Peyer's patch (tissue), 4 donors: ENCODE results near the gene ANKRD37. TPM values are rescaled to one million over a fixed set of nuclear protein-coding genes. Genes with fewer than 3 reads are reported as not detected.

Source experiments
- DNase-seq, 3 donors: peaks; one replicate each; pipeline ENCODE4 v3.0.0-alpha.2; 2017 to 2019
- H3K27ac ChIP-seq, 4 donors: fragments of 200-600 bp; sonication (generic); one replicate each; pipeline ENCODE4 v1.5.1; 2016 to 2019
- H3K27me3 ChIP-seq, 2 donors: fragments of 200-600 bp; sonication (generic); one replicate each; pipeline ENCODE4 v1.5.1; 2019
- H3K36me3 ChIP-seq, 3 donors: fragments of 200-600 bp; sonication (generic); one replicate each; pipeline ENCODE4 v1.5.1; 2016 to 2019
- H3K4me1 ChIP-seq, 4 donors: fragments of 200-600 bp; sonication (generic); one replicate each; pipeline ENCODE4 v1.5.1; 2016 to 2019
- H3K4me3 ChIP-seq, 4 donors: fragments of 200-600 bp; sonication (generic); 1 replicate in 3 of 4; 2 replicates in 1 of 4; pipeline ENCODE4 v1.5.1; 2016 to 2019; ENCODE audit warnings: mild to moderate bottlenecking in 1 of 4
- H3K9me3 ChIP-seq, 4 donors: fragments of 200-600 bp; sonication (generic); one replicate each; pipeline ENCODE4 v1.5.1; 2016 to 2019; ENCODE audit warnings: mild to moderate bottlenecking in 1 of 4
- POLR2A ChIP-seq, 2 donors: fragments of 450-650 bp; IDR thresholded peaks; one replicate each; pipeline ENCODE4 v1.5.1; 2017; ENCODE audit warnings: antibody characterized with exemption in 2 of 2, mild to moderate bottlenecking in 2 of 2, moderate library complexity in 2 of 2
- total RNA-seq, 4 donors: library from RNA; depleted of rRNA; stranded (reverse); fragments of >200 nt; gene quantifications; one replicate each; pipeline ENCODE4 v1.1.0, GENCODE V29; 2016
- TF ChIP-seq, protein P1 (sequence below), 6 experiments: fragments of 450-650 bp in 4 of 6; fragments of 200-600 bp in 2 of 6; sonication (generic) in 1 of 6; IDR thresholded peaks; one replicate each; pipeline ENCODE4 v1.5.1; 2017 to 2019; ENCODE audit warnings: antibody characterized with exemption in 6 of 6, mild to moderate bottlenecking in 3 of 6, moderate library complexity in 1 of 6

Gene ANKRD37
- total RNA-seq, 4 donors from 2014 or later, result 1.4 to 12.6 (median 8.7) TPM; not detected in 1

DNA sequence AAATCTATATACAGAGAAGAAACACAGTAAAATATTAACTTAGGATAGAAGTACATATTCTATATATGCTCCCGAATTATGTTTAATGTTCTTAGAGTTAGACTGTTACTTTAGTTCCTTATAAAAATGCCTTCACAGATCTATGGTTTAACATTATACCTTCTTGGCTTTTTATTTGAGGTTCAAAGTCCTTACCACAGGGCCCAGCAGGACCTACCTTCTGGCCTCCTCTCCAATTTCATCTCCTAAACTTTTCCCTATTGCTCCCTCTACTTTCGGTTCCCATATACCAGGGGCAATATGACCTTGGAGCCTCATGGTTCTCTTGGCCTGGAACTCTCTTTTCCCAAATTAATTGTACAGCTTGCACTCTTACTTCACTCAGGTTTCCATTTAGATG, 11.8 kb downstream of the ANKRD37 start:
- Histone ChIP-seq H3K4me1 (no peaks in the 10 kb centered on the region), H3K4me3 (no peak overlapping the region), H3K27ac (no peak overlapping the region), H3K27me3 (no peaks in the 10 kb centered on the region), H3K9me3 (no peaks in the 10 kb centered on the region), H3K36me3 (peaks cover 0 to 65% (median 0%) of the 10 kb centered on the region in 3 donors)
- TF ChIP-seq POLR2A (IDR thresholded peaks at IDR 0.05), result no peak
- TF ChIP-seq, protein P1, sequence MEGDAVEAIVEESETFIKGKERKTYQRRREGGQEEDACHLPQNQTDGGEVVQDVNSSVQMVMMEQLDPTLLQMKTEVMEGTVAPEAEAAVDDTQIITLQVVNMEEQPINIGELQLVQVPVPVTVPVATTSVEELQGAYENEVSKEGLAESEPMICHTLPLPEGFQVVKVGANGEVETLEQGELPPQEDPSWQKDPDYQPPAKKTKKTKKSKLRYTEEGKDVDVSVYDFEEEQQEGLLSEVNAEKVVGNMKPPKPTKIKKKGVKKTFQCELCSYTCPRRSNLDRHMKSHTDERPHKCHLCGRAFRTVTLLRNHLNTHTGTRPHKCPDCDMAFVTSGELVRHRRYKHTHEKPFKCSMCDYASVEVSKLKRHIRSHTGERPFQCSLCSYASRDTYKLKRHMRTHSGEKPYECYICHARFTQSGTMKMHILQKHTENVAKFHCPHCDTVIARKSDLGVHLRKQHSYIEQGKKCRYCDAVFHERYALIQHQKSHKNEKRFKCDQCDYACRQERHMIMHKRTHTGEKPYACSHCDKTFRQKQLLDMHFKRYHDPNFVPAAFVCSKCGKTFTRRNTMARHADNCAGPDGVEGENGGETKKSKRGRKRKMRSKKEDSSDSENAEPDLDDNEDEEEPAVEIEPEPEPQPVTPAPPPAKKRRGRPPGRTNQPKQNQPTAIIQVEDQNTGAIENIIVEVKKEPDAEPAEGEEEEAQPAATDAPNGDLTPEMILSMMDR (IDR thresholded peaks at IDR 0.05), result no peak
- no peak for DNase-seq

DNA sequence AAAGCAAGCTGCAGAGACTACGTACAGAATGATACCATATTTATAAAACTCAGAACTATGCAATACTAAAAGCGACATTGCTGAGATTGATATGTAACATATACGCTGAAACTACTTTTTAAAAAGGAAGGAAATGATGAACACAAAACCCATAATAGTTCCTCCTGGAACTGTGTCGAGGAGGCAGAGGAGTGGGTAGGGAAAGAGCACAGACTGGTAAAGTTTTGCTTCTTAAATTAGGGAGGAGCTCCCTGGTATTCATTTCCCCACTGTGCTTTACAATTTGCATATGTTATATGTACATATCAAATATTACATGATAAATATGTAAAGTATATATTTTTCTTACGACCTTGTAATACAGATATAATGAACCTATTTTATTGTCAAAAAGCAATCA, 15.2 kb downstream of the ANKRD37 start:
- no peak overlapping the region for H3K27ac ChIP-seq
- no peak for DNase-seq
- no peak overlapping the region for H3K4me3 ChIP-seq
- no peaks in the 10 kb centered on the region for H3K9me3 ChIP-seq
- no peaks in the 10 kb centered on the region for H3K27me3 ChIP-seq
- H3K36me3 ChIP-seq, result peaks cover 0 to 76% (median 0%) of the 10 kb centered on the region in 3 donors
- no peak for TF ChIP-seq POLR2A (IDR thresholded peaks at IDR 0.05)
- TF ChIP-seq, protein P1 (IDR thresholded peaks at IDR 0.05), result no peak
- no peaks in the 10 kb centered on the region for H3K4me1 ChIP-seq

- Histone ChIP-seq H3K9me3 (no peaks in the 10 kb centered on the region), H3K36me3 (peaks cover 0 to 77% (median 0%) of the 10 kb centered on the region in 3 donors), H3K27ac (no peak overlapping the region), H3K27me3 (no peaks in the 10 kb centered on the region), H3K4me3 (no peak overlapping the region), H3K4me1 (no peaks in the 10 kb centered on the region)
- DNase-seq, result no peak
- no peak for TF ChIP-seq POLR2A (IDR thresholded peaks at IDR 0.05)
- TF ChIP-seq, protein P1 (IDR thresholded peaks at IDR 0.05), result no peak
These were observed 15.8 kb downstream of the ANKRD37 start for GRCh38 chr4:185412412-185412811.

GRCh38 chr4:185416955-185417354, 20.3 kb downstream of the ANKRD37 start:
- H3K36me3 ChIP-seq, result peaks cover 0 to 55% (median 0%) of the 10 kb centered on the region in 3 donors
- no peak overlapping the region for H3K27ac ChIP-seq
- DNase-seq, result no peak
- no peaks in the 10 kb centered on the region for H3K27me3 ChIP-seq
- no peaks in the 10 kb centered on the region for H3K4me1 ChIP-seq
- H3K9me3 ChIP-seq, result no peaks in the 10 kb centered on the region
- TF ChIP-seq, protein P1 (IDR thresholded peaks at IDR 0.05), result no peak
- no peak for TF ChIP-seq POLR2A (IDR thresholded peaks at IDR 0.05)
- no peak overlapping the region for H3K4me3 ChIP-seq

- no peak for DNase-seq
- Histone ChIP-seq H3K36me3 (peaks cover 0 to 23% (median 0%) of the 10 kb centered on the region in 3 donors), H3K27ac (no peak overlapping the region), H3K4me1 (peaks cover 0 to 7% (median 2%) of the 10 kb centered on the region in 4 donors), H3K9me3 (no peaks in the 10 kb centered on the region), H3K4me3 (no peak overlapping the region), H3K27me3 (no peaks in the 10 kb centered on the region)
- TF ChIP-seq POLR2A (IDR thresholded peaks at IDR 0.05), result no peak
- TF ChIP-seq, protein P1 (IDR thresholded peaks at IDR 0.05), result no peak
These were observed 24.9 kb downstream of the ANKRD37 start for GRCh38 chr4:185421366-185422124.
